Dedifferentiated amniotic fluid mesenchymal stem cell (primary cell): ENCODE results near the gene VGLL4.
"Not testable (repeated sequence)": the region's sequence is repeated elsewhere in the genome, so short reads cannot be mapped to it uniquely, and the experiment has no call there.

ENCODE experiments used
- DNase-seq: peaks from one replicate; pipeline ENCODE4 v3.0.0-alpha.2; 2016; ENCODE audit errors: extremely low spot score

Gene VGLL4

GRCh38 chr3:11606865-11607440 is 36.8 kb downstream of the VGLL4 start:
- no peak for DNase-seq

- no peak for DNase-seq
Measured at GRCh38 chr3:11606090-11606784, 37.5 kb downstream of the VGLL4 start.

GRCh38 chr3:11605398-11605797 is 38.3 kb downstream of the VGLL4 start:
- no peak for DNase-seq

- DNase-seq, result peak; percentile 60
Measured at GRCh38 chr3:11604139-11604892, 39.4 kb downstream of the VGLL4 start.

GRCh38 chr3:11603628-11604027 is 40.1 kb downstream of the VGLL4 start:
- peak; percentile 79 for DNase-seq

- DNase-seq, result no peak
Measured at GRCh38 chr3:11602886-11603527, 40.7 kb downstream of the VGLL4 start.

- DNase-seq, result no peak
Measured at GRCh38 chr3:11602239-11602840, 41.4 kb downstream of the VGLL4 start.

- no peak for DNase-seq
Measured at GRCh38 chr3:11601446-11602238, 42.1 kb downstream of the VGLL4 start.

- DNase-seq, result peak; percentile 98
Measured at GRCh38 chr3:11600501-11601282, 43.0 kb downstream of the VGLL4 start.

GRCh38 chr3:11596387-11596786 is 47.3 kb downstream of the VGLL4 start:
- no peak for DNase-seq

- not testable (repeated sequence) for DNase-seq
Measured at GRCh38 chr3:11595024-11595423, 48.7 kb downstream of the VGLL4 start.

GRCh38 chr3:11593318-11594034 is 50.2 kb downstream of the VGLL4 start:
- no peak for DNase-seq

- no peak for DNase-seq
Measured at GRCh38 chr3:11592445-11593298, 51.0 kb downstream of the VGLL4 start.

GRCh38 chr3:11591391-11592282 is 52.1 kb downstream of the VGLL4 start:
- peak; percentile 46 for DNase-seq

GRCh38 chr3:11591002-11591355 is 52.7 kb downstream of the VGLL4 start:
- peak; percentile 49 for DNase-seq

GRCh38 chr3:11589706-11590105 is 54.0 kb downstream of the VGLL4 start:
- no peak for DNase-seq

GRCh38 chr3:11588755-11589154 is 55.0 kb downstream of the VGLL4 start:
- DNase-seq, result no peak

GRCh38 chr3:11588338-11588737 is 55.4 kb downstream of the VGLL4 start:
- DNase-seq, result no peak
